WERI-Rb-1 (cell line): ENCODE results near the gene MOV10.
"Not testable (repeated sequence)": the region's sequence is repeated elsewhere in the genome, so short reads cannot be mapped to it uniquely, and the experiment has no call there.

Experiments
- DNase-seq: peaks from one replicate; pipeline ENCODE4 v3.0.0-alpha.2; 2020
- H3K27ac ChIP-seq: fragments of 250-450 bp; sonication (Bioruptor Pico); 2 replicates; pipeline ENCODE4 v1.5.1; 2020; ENCODE audit warnings: mild to moderate bottlenecking, moderate library complexity
- H3K27me3 ChIP-seq: fragments of 250-450 bp; sonication (Bioruptor Pico); 2 replicates; pipeline ENCODE4 v1.5.1; 2021; ENCODE audit warnings: mild to moderate bottlenecking, low read depth, moderate library complexity; ENCODE audit not compliant: insufficient read depth, severe bottlenecking
- H3K36me3 ChIP-seq: fragments of 250-450 bp; sonication (Bioruptor Pico); 2 replicates; pipeline ENCODE4 v1.5.1; 2020; ENCODE audit warnings: mild to moderate bottlenecking, moderate library complexity
- H3K4me3 ChIP-seq: 2 replicates; pipeline ENCODE4 v1.5.1; 2011; ENCODE audit warnings: low read depth, mild to moderate bottlenecking, control low read depth, low read length
- H3K9me3 ChIP-seq: fragments of 250-450 bp; sonication (Bioruptor Pico); 2 replicates; pipeline ENCODE4 v1.5.1; 2021; ENCODE audit warnings: mild to moderate bottlenecking, moderate library complexity; ENCODE audit not compliant: severe bottlenecking
- TF ChIP-seq, protein P1 (sequence below): IDR thresholded peaks from 2 replicates; pipeline ENCODE4 v1.5.1; 2011; ENCODE audit warnings: low read depth, mild to moderate bottlenecking, control low read depth, inconsistent platforms, low read length

Gene MOV10

GRCh38 chr1:112637254-112638109 lies 37.0 kb upstream of the MOV10 start:
- Histone ChIP-seq H3K4me3 (no peak overlapping the region), H3K9me3 (no peaks in the 10 kb centered on the region), H3K27me3 (no peaks in the 10 kb centered on the region), H3K27ac (no peak overlapping the region), H3K36me3 (no peaks in the 10 kb centered on the region)
- TF ChIP-seq, protein P1, sequence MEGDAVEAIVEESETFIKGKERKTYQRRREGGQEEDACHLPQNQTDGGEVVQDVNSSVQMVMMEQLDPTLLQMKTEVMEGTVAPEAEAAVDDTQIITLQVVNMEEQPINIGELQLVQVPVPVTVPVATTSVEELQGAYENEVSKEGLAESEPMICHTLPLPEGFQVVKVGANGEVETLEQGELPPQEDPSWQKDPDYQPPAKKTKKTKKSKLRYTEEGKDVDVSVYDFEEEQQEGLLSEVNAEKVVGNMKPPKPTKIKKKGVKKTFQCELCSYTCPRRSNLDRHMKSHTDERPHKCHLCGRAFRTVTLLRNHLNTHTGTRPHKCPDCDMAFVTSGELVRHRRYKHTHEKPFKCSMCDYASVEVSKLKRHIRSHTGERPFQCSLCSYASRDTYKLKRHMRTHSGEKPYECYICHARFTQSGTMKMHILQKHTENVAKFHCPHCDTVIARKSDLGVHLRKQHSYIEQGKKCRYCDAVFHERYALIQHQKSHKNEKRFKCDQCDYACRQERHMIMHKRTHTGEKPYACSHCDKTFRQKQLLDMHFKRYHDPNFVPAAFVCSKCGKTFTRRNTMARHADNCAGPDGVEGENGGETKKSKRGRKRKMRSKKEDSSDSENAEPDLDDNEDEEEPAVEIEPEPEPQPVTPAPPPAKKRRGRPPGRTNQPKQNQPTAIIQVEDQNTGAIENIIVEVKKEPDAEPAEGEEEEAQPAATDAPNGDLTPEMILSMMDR: no peak
- DNase-seq: no peak

GRCh38 chr1:112638110-112638428 lies 36.4 kb upstream of the MOV10 start:
- no peaks in the 10 kb centered on the region for H3K27me3 ChIP-seq
- H3K4me3 ChIP-seq: no peak overlapping the region
- H3K9me3 ChIP-seq: no peaks in the 10 kb centered on the region
- TF ChIP-seq, protein P1: no peak
- H3K36me3 ChIP-seq: no peaks in the 10 kb centered on the region; the same call in 1 of the 2 replicates
- DNase-seq: no peak
- no peak overlapping the region for H3K27ac ChIP-seq

DNA sequence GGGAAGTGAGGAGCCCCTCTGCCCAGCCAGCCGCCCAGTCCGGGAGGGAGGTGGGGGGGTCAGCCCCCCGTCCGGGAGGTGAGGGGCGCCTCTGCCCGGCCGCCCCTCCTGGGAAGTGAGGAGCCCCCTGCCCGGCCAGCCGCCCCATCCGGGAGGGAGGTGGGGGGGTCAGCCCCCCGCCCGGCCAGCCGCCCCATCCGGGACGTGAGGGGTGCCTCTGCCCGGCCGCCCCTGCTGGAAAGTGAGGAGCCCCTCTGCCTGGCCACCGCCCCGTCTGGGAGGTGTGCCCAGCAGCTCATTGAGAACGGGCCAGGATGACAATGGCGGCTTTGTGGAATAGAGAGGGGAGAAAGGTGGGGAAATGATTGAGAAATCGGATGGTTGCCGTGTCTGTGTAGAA lies 34.0 kb upstream of the MOV10 start:
- H3K27me3 ChIP-seq, H3K4me3 ChIP-seq, H3K27ac ChIP-seq, H3K9me3 ChIP-seq, H3K36me3 ChIP-seq, DNase-seq: not testable (repeated sequence)

GRCh38 chr1:112643080-112643479 lies 31.4 kb upstream of the MOV10 start:
- H3K27ac ChIP-seq: no peak overlapping the region
- H3K4me3 ChIP-seq: no peak overlapping the region
- no peak for DNase-seq
- TF ChIP-seq, protein P1: no peak
- no peaks in the 10 kb centered on the region for H3K9me3 ChIP-seq
- H3K27me3 ChIP-seq: no peaks in the 10 kb centered on the region
- H3K36me3 ChIP-seq: peaks cover 17% of the 10 kb centered on the region

GRCh38 chr1:112646225-112646624 lies 28.2 kb upstream of the MOV10 start:
- Histone ChIP-seq H3K4me3 (no peak overlapping the region), H3K9me3 (no peaks in the 10 kb centered on the region), H3K27ac (no peak overlapping the region), H3K27me3 (no peaks in the 10 kb centered on the region), H3K36me3 (peaks cover 46% of the 10 kb centered on the region)
- TF ChIP-seq, protein P1: no peak
- no peak for DNase-seq

- H3K9me3 ChIP-seq: no peaks in the 10 kb centered on the region
- no peaks in the 10 kb centered on the region for H3K27me3 ChIP-seq
- TF ChIP-seq, protein P1: no peak
- no peak overlapping the region for H3K4me3 ChIP-seq
- H3K27ac ChIP-seq: no peak overlapping the region
- peaks cover 68% of the 10 kb centered on the region for H3K36me3 ChIP-seq
- DNase-seq: no peak
These were observed 23.3 kb upstream of the MOV10 start for GRCh38 chr1:112651205-112651604.
